ES-I3 (cell line): Measurements from ENCODE around the gene CEP131.

Source experiments
- H3K36me3 ChIP-seq: 2 replicates; pipeline ENCODE4 v1.6.1; 2013; ENCODE audit warnings: mild to moderate bottlenecking, low read length, control low read depth, moderate library complexity; ENCODE audit not compliant: insufficient read depth
- H3K4me1 ChIP-seq: 2 replicates; pipeline ENCODE4 v1.6.1; 2013; ENCODE audit warnings: mild to moderate bottlenecking, control low read depth, low read length; ENCODE audit not compliant: insufficient read depth
- H3K9ac ChIP-seq: 2 replicates; pipeline ENCODE4 v1.6.1; 2013; ENCODE audit warnings: low read depth, mild to moderate bottlenecking, low read length, moderate library complexity
- H3K9me3 ChIP-seq: 2 replicates; pipeline ENCODE4 v1.6.1; 2013; ENCODE audit warnings: mild to moderate bottlenecking, low read length, moderate library complexity; ENCODE audit not compliant: control insufficient read depth, insufficient read depth

Gene CEP131

GRCh38 chr17:81164371-81165245, 58.2 kb downstream of the CEP131 start:
- Histone ChIP-seq H3K36me3 (no peaks in the 10 kb centered on the region), H3K9me3 (no peaks in the 10 kb centered on the region), H3K9ac (no peak overlapping the region), H3K4me1 (no peaks in the 10 kb centered on the region; the same call in 1 of the 2 replicates)

- no peaks in the 10 kb centered on the region; the same call in 1 of the 2 replicates for H3K4me1 ChIP-seq
- no peak overlapping the region for H3K9ac ChIP-seq
- H3K36me3 ChIP-seq: no peaks in the 10 kb centered on the region
- no peaks in the 10 kb centered on the region for H3K9me3 ChIP-seq
Observed at GRCh38 chr17:81163703-81164370, 58.9 kb downstream of the CEP131 start.

- Histone ChIP-seq H3K9ac (no peak overlapping the region), H3K9me3 (no peaks in the 10 kb centered on the region), H3K4me1 (no peaks in the 10 kb centered on the region; the same call in 1 of the 2 replicates), H3K36me3 (no peaks in the 10 kb centered on the region)
Observed at GRCh38 chr17:81163051-81163695, 59.6 kb downstream of the CEP131 start.

GRCh38 chr17:81162491-81162890, 60.3 kb downstream of the CEP131 start:
- no peaks in the 10 kb centered on the region for H3K36me3 ChIP-seq
- no peaks in the 10 kb centered on the region for H3K9me3 ChIP-seq
- H3K9ac ChIP-seq: no peak overlapping the region
- H3K4me1 ChIP-seq: no peaks in the 10 kb centered on the region; the same call in 1 of the 2 replicates

GRCh38 chr17:81161972-81162371, 60.8 kb downstream of the CEP131 start:
- no peaks in the 10 kb centered on the region for H3K9me3 ChIP-seq
- no peaks in the 10 kb centered on the region for H3K36me3 ChIP-seq
- H3K4me1 ChIP-seq: no peaks in the 10 kb centered on the region; the same call in 1 of the 2 replicates
- no peak overlapping the region for H3K9ac ChIP-seq

- Histone ChIP-seq H3K9me3 (no peaks in the 10 kb centered on the region), H3K9ac (no peak overlapping the region), H3K4me1 (no peaks in the 10 kb centered on the region; the same call in 1 of the 2 replicates), H3K36me3 (no peaks in the 10 kb centered on the region)
Observed at GRCh38 chr17:81161536-81161935, 61.2 kb downstream of the CEP131 start.

GRCh38 chr17:81160747-81161453, 61.9 kb downstream of the CEP131 start:
- H3K9me3 ChIP-seq: no peaks in the 10 kb centered on the region
- no peak overlapping the region for H3K9ac ChIP-seq
- H3K4me1 ChIP-seq: no peaks in the 10 kb centered on the region; the same call in 1 of the 2 replicates
- H3K36me3 ChIP-seq: no peaks in the 10 kb centered on the region

- H3K9ac ChIP-seq: no peak overlapping the region
- H3K4me1 ChIP-seq: no peaks in the 10 kb centered on the region; the same call in 1 of the 2 replicates
- H3K36me3 ChIP-seq: no peaks in the 10 kb centered on the region
- no peaks in the 10 kb centered on the region for H3K9me3 ChIP-seq
Observed at GRCh38 chr17:81160306-81160705, 62.5 kb downstream of the CEP131 start.

- Histone ChIP-seq H3K9me3 (no peaks in the 10 kb centered on the region), H3K36me3 (no peaks in the 10 kb centered on the region), H3K4me1 (no peaks in the 10 kb centered on the region), H3K9ac (no peak overlapping the region)
Observed at GRCh38 chr17:81159611-81160265, 63.0 kb downstream of the CEP131 start.

- Histone ChIP-seq H3K36me3 (no peaks in the 10 kb centered on the region), H3K9ac (no peak overlapping the region), H3K4me1 (no peaks in the 10 kb centered on the region), H3K9me3 (no peaks in the 10 kb centered on the region)
Observed at GRCh38 chr17:81158688-81159590, 63.8 kb downstream of the CEP131 start.

- Histone ChIP-seq H3K4me1 (no peaks in the 10 kb centered on the region), H3K9me3 (no peaks in the 10 kb centered on the region), H3K36me3 (no peaks in the 10 kb centered on the region), H3K9ac (no peak overlapping the region)
Observed at GRCh38 chr17:81157848-81158687, 64.7 kb downstream of the CEP131 start.
